GM12874 (cell line): ENCODE data around the gene TEDC1.

ENCODE experiments used
- CTCF ChIP-seq: IDR thresholded peaks from 2 replicates; pipeline ENCODE4 v1.5.1; 2011; ENCODE audit warnings: low read depth, mild to moderate bottlenecking, control low read depth, low read length, moderate library complexity; ENCODE audit not compliant: insufficient read depth

The TEDC1 gene

GRCh38 chr14:105536691-105537579 lies 45.9 kb downstream of the TEDC1 start:
- no peak for TF ChIP-seq CTCF

GRCh38 chr14:105537580-105538474 lies 46.8 kb downstream of the TEDC1 start:
- peak; percentile 99 for TF ChIP-seq CTCF

GRCh38 chr14:105538481-105539049 lies 47.5 kb downstream of the TEDC1 start:
- no peak for TF ChIP-seq CTCF

GRCh38 chr14:105540811-105541210 lies 49.8 kb downstream of the TEDC1 start:
- no peak for TF ChIP-seq CTCF

GRCh38 chr14:105541218-105541875 lies 50.3 kb downstream of the TEDC1 start:
- TF ChIP-seq CTCF = no peak

GRCh38 chr14:105547741-105548169 lies 56.7 kb downstream of the TEDC1 start:
- TF ChIP-seq CTCF = no peak
